ENCODE data around the gene RANBP1.

DNA sequence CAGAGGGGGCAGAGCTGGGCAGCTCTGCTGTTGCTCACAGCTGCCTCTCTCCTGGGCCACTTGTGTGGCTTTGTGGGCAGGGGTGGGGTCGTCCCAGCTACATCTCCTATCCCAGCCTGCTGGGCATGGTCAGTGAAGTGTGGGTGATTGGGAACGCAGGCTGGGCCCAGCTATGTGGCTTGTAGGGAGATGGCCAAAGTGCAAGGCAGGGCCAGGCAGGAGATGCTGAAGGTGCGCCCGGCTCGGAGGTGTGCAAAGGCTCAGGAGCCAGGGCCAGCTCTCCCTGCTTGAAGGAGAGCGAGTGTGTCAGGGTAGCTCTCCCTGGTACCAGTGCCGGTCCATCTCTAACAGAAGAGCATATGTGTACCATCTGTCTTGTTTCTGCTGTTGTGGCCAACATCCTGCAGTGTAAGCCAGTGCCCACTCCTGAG lies 8.4 kb upstream of the RANBP1 start:
- TF ChIP-seq, protein P1, sequence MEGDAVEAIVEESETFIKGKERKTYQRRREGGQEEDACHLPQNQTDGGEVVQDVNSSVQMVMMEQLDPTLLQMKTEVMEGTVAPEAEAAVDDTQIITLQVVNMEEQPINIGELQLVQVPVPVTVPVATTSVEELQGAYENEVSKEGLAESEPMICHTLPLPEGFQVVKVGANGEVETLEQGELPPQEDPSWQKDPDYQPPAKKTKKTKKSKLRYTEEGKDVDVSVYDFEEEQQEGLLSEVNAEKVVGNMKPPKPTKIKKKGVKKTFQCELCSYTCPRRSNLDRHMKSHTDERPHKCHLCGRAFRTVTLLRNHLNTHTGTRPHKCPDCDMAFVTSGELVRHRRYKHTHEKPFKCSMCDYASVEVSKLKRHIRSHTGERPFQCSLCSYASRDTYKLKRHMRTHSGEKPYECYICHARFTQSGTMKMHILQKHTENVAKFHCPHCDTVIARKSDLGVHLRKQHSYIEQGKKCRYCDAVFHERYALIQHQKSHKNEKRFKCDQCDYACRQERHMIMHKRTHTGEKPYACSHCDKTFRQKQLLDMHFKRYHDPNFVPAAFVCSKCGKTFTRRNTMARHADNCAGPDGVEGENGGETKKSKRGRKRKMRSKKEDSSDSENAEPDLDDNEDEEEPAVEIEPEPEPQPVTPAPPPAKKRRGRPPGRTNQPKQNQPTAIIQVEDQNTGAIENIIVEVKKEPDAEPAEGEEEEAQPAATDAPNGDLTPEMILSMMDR (IDR thresholded peaks at IDR 0.05): no peak
- TF ChIP-seq POLR2A (IDR thresholded peaks at IDR 0.05; ENCODE audit: low read depth) (no peak), POLR2AphosphoS5 (IDR thresholded peaks at IDR 0.05) (no peak), EP300 (IDR thresholded peaks at IDR 0.05) (no peak)
